HCT116 (cell line): ENCODE measurements around the gene GRIN2A. TPM values are rescaled to one million over a fixed set of nuclear protein-coding genes. Genes with fewer than 3 reads are reported as not detected.

Source experiments
- ATAC-seq: fragments of 200-7000 bp; cut with Tn5 transposase; 2 replicates; pipeline ENCODE4 v1.9.1; 2020; ENCODE audit warnings: mild to moderate bottlenecking, moderate library complexity
- BruUV-seq: library from RNA; stranded (reverse); fragments of 400-500 nt; replicated peaks from 2 replicates; lab custom pipeline; 2021; lab: Mats Ljungman, UMichigan
- CTCF ChIA-PET: fragments of 300-600 bp; sonication (Branson Sonifier 250); formaldehyde crosslinking; loops from one replicate; lab custom pipeline; 2021; ENCODE audit warnings: antibody characterized with exemption; lab: Charles Lee
- POLR2A ChIA-PET: fragments of 300-600, 350-600 bp; sonication (Branson Sonifier 250); formaldehyde crosslinking; loops from one replicate; lab custom pipeline; 2021; ENCODE audit warnings: antibody characterized with exemption; lab: Charles Lee
- RAD21 ChIA-PET, 2 experiments: fragments of 300-600 bp; sonication (Branson Sonifier 250); formaldehyde crosslinking; loops; one replicate each; lab custom pipeline; 2023; ENCODE audit warnings: low total read pairs in 2 of 2; ENCODE audit not compliant: uncharacterized antibody in 2 of 2, unreplicated experiment in 2 of 2, low non-redundant PET in 1 of 2; lab: Charles Lee
- DNase-seq: peaks from one replicate; pipeline ENCODE4 v3.0.0-alpha.2; 2010; ENCODE audit warnings: low read depth, low spot score
- H2AFZ ChIP-seq: fragments of 200-600 bp; shearing (Covaris generic), sonication (generic); 2 replicates; pipeline ENCODE4 v1.6.1; 2017; ENCODE audit warnings: low read depth, mixed run types, mixed read lengths, antibody characterized with exemption, low read length; ENCODE audit not compliant: poor library complexity, severe bottlenecking
- H3K27ac ChIP-seq: 2 replicates; pipeline ENCODE4 v1.5.1; 2012; ENCODE audit warnings: low read depth, low read length
- H3K27me3 ChIP-seq: fragments of 200-600 bp; sonication (generic); 2 replicates; pipeline ENCODE4 v1.6.1; 2016; ENCODE audit warnings: mixed run types, low read length, mixed read lengths; ENCODE audit not compliant: insufficient read depth
- H3K36me3 ChIP-seq, 2 experiments: fragments of 200-500 bp in 1 of 2; fragments of 200-600 bp in 1 of 2; sonication (Bioruptor generic) in 1 of 2; sonication (generic) in 1 of 2; 2 replicates each; pipeline versions ENCODE4 v1.5.1 to v1.6.1; 2014 to 2016; ENCODE audit warnings: low read length in 2 of 2, inconsistent platforms in 1 of 2, mixed read lengths in 1 of 2, mixed run types in 1 of 2; ENCODE audit not compliant: insufficient read depth in 2 of 2, control insufficient read depth in 1 of 2
- H3K4me1 ChIP-seq, 2 experiments: fragments of 200-600 bp in 1 of 2; sonication (generic) in 1 of 2; 2 replicates each; pipeline versions ENCODE4 v1.5.1 to v1.6.1; 2012 to 2017; ENCODE audit warnings: low read length in 2 of 2, inconsistent platforms in 1 of 2, mild to moderate bottlenecking in 1 of 2, mixed read lengths in 1 of 2, mixed run types in 1 of 2, moderate library complexity in 1 of 2; ENCODE audit not compliant: insufficient read depth in 2 of 2, control insufficient read depth in 1 of 2
- H3K4me2 ChIP-seq: fragments of 200-600 bp; sonication (generic); 2 replicates; pipeline ENCODE4 v1.6.1; 2017; ENCODE audit warnings: mixed run types, low read length, mixed read lengths
- H3K4me3 ChIP-seq, 2 experiments: fragments of 200-600 bp in 1 of 2; sonication (generic) in 1 of 2; replicated peaks in 1 of 2; 2 replicates each; pipeline ENCODE4 v1.5.1; 2011 to 2016; ENCODE audit warnings: low read length in 2 of 2, control low read depth in 1 of 2, low read depth in 1 of 2, mild to moderate bottlenecking in 1 of 2, mixed read lengths in 1 of 2, mixed run types in 1 of 2
- H3K79me2 ChIP-seq: fragments of 200-600 bp; sonication (generic); 2 replicates; pipeline ENCODE4 v1.6.1; 2017; ENCODE audit warnings: mild to moderate bottlenecking, mixed run types, low read length, moderate library complexity, mixed read lengths; ENCODE audit not compliant: insufficient read depth
- H3K9ac ChIP-seq: fragments of 200-600 bp; sonication (generic); 2 replicates; pipeline ENCODE4 v1.6.1; 2016; ENCODE audit warnings: low read length, mixed read lengths
- H3K9me2 ChIP-seq: fragments of 200-600 bp; sonication (generic), shearing (Covaris generic); 2 replicates; pipeline ENCODE4 v1.6.1; 2017; ENCODE audit warnings: mixed run types, mild to moderate bottlenecking, moderate library complexity; ENCODE audit not compliant: insufficient read depth
- H3K9me3 ChIP-seq, 2 experiments: fragments of 200-500 bp in 1 of 2; fragments of 200-600 bp in 1 of 2; sonication (Bioruptor generic) in 1 of 2; sonication (generic) in 1 of 2; 2 replicates each; pipeline ENCODE4 v1.6.1; 2014 to 2017; ENCODE audit warnings: low read length in 2 of 2, mixed read lengths in 2 of 2, inconsistent platforms in 1 of 2, low read depth in 1 of 2, mild to moderate bottlenecking in 1 of 2, mixed run types in 1 of 2, moderate library complexity in 1 of 2; ENCODE audit not compliant: control insufficient read depth in 1 of 2, insufficient read depth in 1 of 2
- H4K20me1 ChIP-seq: fragments of 200-600 bp; sonication (generic), shearing (Covaris generic); 2 replicates; pipeline ENCODE4 v1.6.1; 2017; ENCODE audit warnings: mixed run types, mild to moderate bottlenecking, moderate library complexity; ENCODE audit not compliant: insufficient read depth
- EGR1 ChIP-seq: IDR thresholded peaks from 2 replicates; pipeline ENCODE4 v1.6.1; 2012; ENCODE audit warnings: low read depth
- POLR2A ChIP-seq: IDR thresholded peaks from 2 replicates; pipeline ENCODE4 v1.7.0; 2011; ENCODE audit warnings: borderline replicate concordance; ENCODE audit not compliant: insufficient read depth, insufficient read length; ENCODE audit errors: extremely low read depth
- POLR2AphosphoS5 ChIP-seq: IDR thresholded peaks from 2 replicates; pipeline ENCODE4 v1.6.1; 2011; ENCODE audit warnings: mild to moderate bottlenecking, low read depth, low read length, moderate library complexity
- RAD21 ChIP-seq: IDR thresholded peaks from 2 replicates; pipeline ENCODE4 v1.6.1; 2012; ENCODE audit warnings: low read depth, mild to moderate bottlenecking
- SIN3A ChIP-seq: IDR thresholded peaks from 2 replicates; pipeline ENCODE4 v1.6.1; 2012; ENCODE audit warnings: low read depth
- SRF ChIP-seq: IDR thresholded peaks from 2 replicates; pipeline ENCODE4 v1.6.1; 2012; ENCODE audit warnings: low read depth
- YY1 ChIP-seq: IDR thresholded peaks from 2 replicates; pipeline ENCODE4 v1.6.1; 2011; ENCODE audit warnings: low read length, low read depth, moderate library complexity, mild to moderate bottlenecking; ENCODE audit not compliant: insufficient replicate concordance; ENCODE audit errors: extremely low read depth
- ZNF274 ChIP-seq: fragments of 200-500 bp; sonication (Bioruptor generic); IDR thresholded peaks from 2 replicates; pipeline ENCODE4 v1.6.1; 2014; ENCODE audit warnings: mild to moderate bottlenecking, low read depth, low read length, inconsistent platforms
- intact Hi-C: fragments of 100-400 bp; cut with micrococcal nuclease; formaldehyde crosslinking; loops from 2 replicates; pipeline ENCODE4 v1.10.0; 2022
- total RNA-seq: library from RNA; stranded (reverse); gene quantifications from one replicate; pipeline ENCODE4 v1.2.1, GENCODE V29; 2021; ENCODE audit not compliant: unreplicated experiment
- TF ChIP-seq, protein P1 (sequence below): IDR thresholded peaks from 2 replicates; pipeline ENCODE4 v1.6.1; 2012

The GRIN2A gene
- total RNA-seq, 1 experiment from 2014 or later: 0.02 TPM

DNA sequence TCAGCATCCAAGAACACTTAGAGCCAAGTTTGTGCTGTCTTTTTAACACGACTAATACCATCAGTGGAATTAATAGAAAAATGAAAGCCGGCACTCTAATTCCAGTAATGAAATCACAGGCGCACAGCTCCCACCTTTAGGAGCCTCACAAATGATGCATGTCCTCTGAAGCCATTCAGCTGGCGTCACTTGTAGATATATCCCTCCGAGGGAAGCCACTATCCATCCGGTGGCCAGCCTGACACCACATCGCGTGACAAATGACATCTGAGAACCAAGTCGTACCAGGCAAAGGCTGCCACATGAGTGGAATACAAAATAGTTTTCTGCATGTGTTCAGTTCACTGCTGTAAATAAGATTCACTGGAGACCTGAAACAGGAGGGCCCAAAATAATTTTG, 205.6 kb downstream of the GRIN2A start:
- H3K9me2 ChIP-seq: no peaks in the 10 kb centered on the region
- no peak overlapping the region for H3K4me3 ChIP-seq
- no peaks in the 10 kb centered on the region for H3K79me2 ChIP-seq
- intact Hi-C loops: no loop called here
- H3K4me1 ChIP-seq: no peaks in the 10 kb centered on the region
- DNase-seq: no peak
- H4K20me1 ChIP-seq: no peaks in the 10 kb centered on the region
- no TSS peak for BruUV-seq
- ChIA-PET CTCF (no interaction called here), POLR2A (no interaction called here)
- H2AFZ ChIP-seq: no peak overlapping the region
- TF ChIP-seq POLR2A (no peak), POLR2AphosphoS5 (no peak), EGR1 (no peak), YY1 (no peak), RAD21 (no peak), SIN3A (no peak)
- TF ChIP-seq, protein P1, sequence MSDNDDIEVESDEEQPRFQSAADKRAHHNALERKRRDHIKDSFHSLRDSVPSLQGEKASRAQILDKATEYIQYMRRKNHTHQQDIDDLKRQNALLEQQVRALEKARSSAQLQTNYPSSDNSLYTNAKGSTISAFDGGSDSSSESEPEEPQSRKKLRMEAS: no peak
- TF ChIP-seq, all 23 proteins: peak for 0
- H3K27me3 ChIP-seq: peaks cover 24% of the 10 kb centered on the region
- no peak overlapping the region for H3K9ac ChIP-seq
- H3K36me3 ChIP-seq: no peaks in the 10 kb centered on the region; a peak in 1 of 4 replicates
- no peaks in the 10 kb centered on the region for H3K9me3 ChIP-seq
- no peak for ATAC-seq
- H3K4me2 ChIP-seq: no peak overlapping the region
- H3K27ac ChIP-seq: no peak overlapping the region
- RAD21 ChIA-PET: no interaction called here

DNA sequence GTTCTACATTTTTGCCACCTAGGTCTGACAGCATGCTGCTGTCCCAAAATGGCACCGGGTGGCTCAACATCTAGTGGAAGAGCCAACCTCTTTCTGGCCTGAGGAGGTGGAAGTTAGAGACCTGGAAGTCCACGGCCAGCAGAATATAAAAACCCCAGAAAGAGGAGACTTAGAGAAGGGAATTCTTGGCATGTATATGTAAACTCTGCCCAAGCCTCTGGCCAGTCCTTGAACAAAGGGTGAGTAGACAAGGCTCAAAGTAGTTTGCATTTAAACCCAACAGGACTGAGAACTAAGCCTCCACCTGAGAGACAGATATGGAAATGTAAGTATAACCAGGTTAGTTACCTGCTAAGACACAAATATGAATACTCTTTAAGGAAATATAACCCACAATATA, 210.3 kb downstream of the GRIN2A start:
- Histone ChIP-seq H3K9me3 (no peaks in the 10 kb centered on the region), H3K4me1 (no peaks in the 10 kb centered on the region), H3K9me2 (no peaks in the 10 kb centered on the region), H3K9ac (no peak overlapping the region), H3K79me2 (no peaks in the 10 kb centered on the region), H3K27ac (no peak overlapping the region), H3K4me2 (no peak overlapping the region), H3K27me3 (peaks cover 18% of the 10 kb centered on the region), H4K20me1 (no peaks in the 10 kb centered on the region), H3K4me3 (no peak overlapping the region), H2AFZ (no peak overlapping the region), H3K36me3 (no peaks in the 10 kb centered on the region)
- TF ChIP-seq SRF (no peak), ZNF274 (no peak)
- intact Hi-C loops: no loop called here
- no TSS peak for BruUV-seq
- DNase-seq (no peak), ATAC-seq (no peak)
- ChIA-PET CTCF (no interaction called here), POLR2A (no interaction called here), RAD21 (no interaction called here)
